ENCODE measurements around the gene RNF34.

GRCh38 chr12:121373755-121374154 is 26.2 kb upstream of the RNF34 start:
- TF ChIP-seq REST (IDR thresholded peaks at IDR 0.05; ENCODE audit: borderline replicate concordance in 1 of 2, low read depth in 1 of 2, low read length in 2 of 2) (no peak), RFX1 (IDR thresholded peaks at IDR 0.05) (no peak), JUN (CRISPR knock-in tag; IDR thresholded peaks at IDR 0.05) (no peak), POLR2A (IDR thresholded peaks at IDR 0.05; ENCODE audit: insufficient read depth in 1 of 2, low read depth in 2 of 2, low read length in 2 of 2) (no peak), JDP2 (CRISPR knock-in tag; IDR thresholded peaks at IDR 0.05; ENCODE audit: borderline replicate concordance) (no peak), ZNF513 (CRISPR knock-in tag; conservative IDR thresholded peaks at IDR 0.05) (no peak), NCOR1 (IDR thresholded peaks at IDR 0.05; ENCODE audit: borderline replicate concordance, low read length) (no peak), ZNF644 (CRISPR knock-in tag; IDR thresholded peaks at IDR 0.05; ENCODE audit: low read depth) (no peak), STAG1 (CRISPR knock-in tag; IDR thresholded peaks at IDR 0.05) (no peak), RXRA (CRISPR knock-in tag; IDR thresholded peaks at IDR 0.05) (no peak)
